HG03135 (cell line): Measurements from ENCODE around the gene UBE2H.
"Not testable (repeated sequence)": the region's sequence is repeated elsewhere in the genome, so short reads cannot be mapped to it uniquely, and the experiment has no call there.

Experiments
- ATAC-seq: cut with Tn5 transposase; IDR thresholded peaks from one replicate; pipeline ENCODE4 v1.9.1; 2021; ENCODE audit warnings: mild to moderate bottlenecking, moderate library complexity; ENCODE audit not compliant: unreplicated experiment

The UBE2H gene

DNA sequence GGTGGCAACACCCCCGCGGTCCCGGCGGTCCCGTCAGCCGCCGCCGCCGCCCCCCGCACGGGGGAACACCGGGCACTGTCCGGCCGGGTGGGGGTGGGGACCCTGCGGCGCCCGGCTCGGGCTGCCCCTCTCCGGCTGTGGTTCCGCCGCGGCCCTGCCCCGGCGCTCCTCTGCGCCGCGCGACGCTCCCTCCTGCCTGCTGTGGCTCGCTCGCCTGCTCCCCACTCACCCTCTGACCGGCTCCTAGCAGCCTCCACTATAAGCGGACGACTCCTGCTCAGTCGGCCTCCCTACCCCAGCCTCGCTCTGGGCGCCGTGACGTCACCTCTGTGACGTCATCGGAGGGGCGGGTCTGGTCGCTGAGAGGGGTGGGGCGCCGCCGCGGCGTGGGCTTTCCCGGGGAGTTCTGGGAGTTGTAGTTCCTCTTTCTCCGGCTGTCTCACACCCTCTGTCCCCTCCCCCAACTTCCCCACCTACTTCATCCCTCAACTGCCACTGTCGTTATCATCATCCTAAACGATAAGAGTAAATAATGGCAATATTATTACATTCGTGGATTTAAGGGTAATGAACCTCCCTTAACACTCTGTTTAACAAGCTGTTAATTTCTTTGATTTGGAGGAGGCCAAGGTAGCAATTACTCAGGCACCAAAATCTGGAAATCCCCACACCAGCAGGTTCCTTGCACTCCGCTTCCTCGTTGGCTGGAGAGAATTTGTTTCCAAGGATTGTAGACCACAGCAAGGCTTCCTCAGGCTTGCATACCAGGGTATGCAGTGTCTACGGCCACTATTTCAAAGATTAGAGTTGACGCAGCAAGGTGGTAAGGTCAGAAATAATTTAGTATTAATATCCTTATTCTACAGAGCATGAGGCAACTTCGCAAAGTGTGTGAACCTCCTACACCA lies at the start of gene UBE2H:
Gene UBE2H, minus strand, starts transcription at position 308 of the 908 bp plus-strand sequence. CDS start 405 bp downstream, outside the sequence.
- ATAC-seq = peak; percentile 57

DNA sequence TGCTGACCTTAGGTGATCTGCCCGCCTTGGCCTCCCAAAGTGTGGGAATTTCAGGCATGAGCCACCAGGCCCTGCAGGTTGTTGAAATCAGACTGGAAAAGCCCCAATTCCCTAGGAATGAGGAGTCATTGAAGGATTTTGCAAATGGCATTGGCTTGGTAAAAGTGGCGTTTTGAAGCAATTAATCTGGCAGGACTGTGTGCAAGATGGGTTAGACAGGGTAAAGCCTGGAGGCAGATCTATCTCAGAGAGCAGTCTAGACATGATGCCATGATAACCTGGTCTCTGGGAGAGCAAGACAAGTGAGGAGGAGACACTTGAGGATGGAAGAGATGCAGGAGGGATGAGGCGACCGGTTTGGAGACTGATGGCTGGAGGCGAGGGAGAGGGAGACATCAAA lies 45.7 kb upstream of the UBE2H start:
- ATAC-seq = no peak

GRCh38 chr7:129997285-129997684 lies 44.5 kb upstream of the UBE2H start:
- no peak for ATAC-seq

DNA sequence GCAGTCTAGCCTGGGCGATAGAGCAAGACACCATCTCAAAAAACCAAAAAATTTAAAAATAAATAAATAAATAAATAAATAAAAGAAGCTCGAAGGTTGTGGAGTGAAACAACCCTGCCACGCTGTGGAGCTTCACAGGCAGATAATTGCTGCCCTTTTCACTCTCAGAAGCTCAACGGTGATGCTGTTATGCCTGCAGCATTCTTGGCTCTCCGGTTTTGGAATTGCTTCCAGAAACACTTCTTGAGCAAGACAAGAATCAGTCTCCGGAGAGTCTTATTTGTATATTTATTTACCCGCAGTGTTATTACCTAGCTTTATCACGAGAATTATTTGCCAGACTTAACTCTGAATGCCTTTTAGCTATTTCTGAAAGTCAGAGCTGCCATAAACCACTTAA lies 40.5 kb upstream of the UBE2H start:
- no peak for ATAC-seq

DNA sequence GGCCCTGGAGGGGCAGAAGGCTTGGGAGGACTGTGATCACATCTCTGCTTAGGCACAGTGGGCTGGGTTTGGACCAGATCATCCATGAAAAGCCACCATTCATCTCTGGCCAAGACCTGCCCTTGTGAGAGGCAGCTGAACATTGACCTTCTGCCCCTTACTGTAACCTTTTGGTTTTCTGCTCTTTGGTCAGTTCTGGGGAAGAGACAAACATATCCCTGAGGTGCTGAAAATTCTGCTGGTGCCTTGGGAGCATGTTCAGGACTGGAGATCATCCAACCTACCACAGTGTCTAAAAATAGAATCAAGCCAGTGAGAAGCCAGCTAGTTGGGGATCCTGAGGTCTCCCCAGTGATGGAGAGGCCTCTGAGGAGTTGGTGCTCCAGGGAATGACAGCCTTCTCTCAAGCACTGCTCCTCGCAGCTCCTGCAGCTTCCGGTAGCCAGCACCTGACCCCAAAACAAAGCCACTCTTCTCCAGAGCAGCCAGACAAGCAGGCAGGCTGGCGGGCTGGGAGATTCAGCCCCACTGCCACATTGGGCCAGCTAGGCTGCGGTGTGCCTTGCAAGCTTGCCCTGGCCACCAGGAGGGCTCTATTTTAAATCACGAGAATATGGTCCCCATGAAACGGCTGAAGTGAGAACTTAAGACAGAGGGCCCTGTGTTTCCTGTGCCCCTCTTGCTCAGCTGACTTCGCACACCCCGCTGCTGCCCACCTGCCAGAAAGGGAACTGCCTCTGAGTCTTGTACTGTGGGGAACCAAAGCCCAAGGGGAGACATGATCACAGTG lies 37.8 kb upstream of the UBE2H start:
- ATAC-seq = no peak

DNA sequence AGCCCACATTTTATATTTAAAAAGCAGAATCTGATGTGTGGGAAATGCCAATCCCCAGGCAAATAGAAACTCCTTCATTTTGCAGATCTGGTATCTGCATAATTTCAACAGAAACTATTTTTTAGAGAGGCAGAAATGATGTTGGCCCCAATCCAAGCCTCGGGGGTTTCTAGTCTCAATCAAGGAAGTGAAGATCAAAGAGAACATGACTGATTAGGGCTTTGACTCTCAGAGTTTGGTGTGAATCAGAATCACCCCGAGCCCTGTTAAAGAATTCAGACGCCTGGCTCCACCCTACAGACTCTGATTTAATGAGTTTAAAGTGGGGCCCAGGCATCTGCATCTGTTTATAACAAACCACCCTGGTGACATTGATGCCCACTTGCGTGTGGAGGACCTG lies 36.7 kb upstream of the UBE2H start:
- ATAC-seq = no peak

DNA sequence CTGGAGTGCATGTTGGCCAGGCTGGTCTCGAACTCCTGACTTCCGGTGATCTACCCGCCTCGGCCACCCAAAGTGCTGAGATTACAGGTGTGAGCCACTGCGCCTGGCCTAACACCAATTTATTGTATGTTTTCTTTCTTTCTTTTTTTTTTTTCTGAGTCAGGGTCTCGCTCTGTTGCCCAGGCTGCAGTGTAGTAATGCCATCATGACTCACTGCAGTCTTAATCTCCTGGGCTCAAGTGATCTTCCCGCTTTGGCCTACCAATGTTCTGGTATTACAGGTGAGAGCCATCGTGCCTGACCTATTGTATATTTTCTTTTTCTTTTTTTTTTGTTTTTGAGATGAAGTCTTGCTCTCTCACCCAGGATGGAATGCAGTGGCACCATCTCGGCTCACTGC lies 33.8 kb upstream of the UBE2H start:
- ATAC-seq = no peak

GRCh38 chr7:129980667-129981066 lies 27.9 kb upstream of the UBE2H start:
- no peak for ATAC-seq

- ATAC-seq = no peak
These were observed 22.5 kb upstream of the UBE2H start for GRCh38 chr7:129975309-129975708.

GRCh38 chr7:129970816-129971215 lies 18.1 kb upstream of the UBE2H start:
- ATAC-seq = no peak

DNA sequence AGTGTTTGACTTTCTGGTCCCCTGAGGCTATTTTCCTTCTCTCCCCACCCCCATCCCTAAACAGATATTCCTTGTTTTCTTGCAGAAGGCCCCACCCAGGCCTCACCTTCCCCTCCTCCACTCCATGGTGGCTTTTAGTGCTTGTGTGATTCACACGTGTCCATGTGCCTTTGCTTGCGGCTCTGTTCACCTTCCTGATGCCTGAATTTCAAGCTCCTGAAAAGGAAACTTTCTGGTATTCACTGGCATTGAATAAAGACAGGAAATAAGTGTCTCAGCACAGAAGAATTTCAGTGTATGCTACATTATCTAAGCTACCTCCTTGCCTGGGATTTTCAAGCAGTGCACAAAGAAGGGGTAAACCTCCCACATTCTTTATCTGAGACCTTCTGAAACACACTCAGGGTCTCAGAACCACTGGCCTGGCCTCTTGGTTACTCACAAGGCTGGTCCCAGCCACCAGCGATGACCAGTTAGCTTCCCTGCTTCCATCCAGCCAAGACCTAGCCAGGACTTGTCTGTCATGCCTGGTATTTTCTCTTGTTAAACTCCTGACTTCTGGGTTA lies 17.2 kb upstream of the UBE2H start:
- ATAC-seq = no peak

DNA sequence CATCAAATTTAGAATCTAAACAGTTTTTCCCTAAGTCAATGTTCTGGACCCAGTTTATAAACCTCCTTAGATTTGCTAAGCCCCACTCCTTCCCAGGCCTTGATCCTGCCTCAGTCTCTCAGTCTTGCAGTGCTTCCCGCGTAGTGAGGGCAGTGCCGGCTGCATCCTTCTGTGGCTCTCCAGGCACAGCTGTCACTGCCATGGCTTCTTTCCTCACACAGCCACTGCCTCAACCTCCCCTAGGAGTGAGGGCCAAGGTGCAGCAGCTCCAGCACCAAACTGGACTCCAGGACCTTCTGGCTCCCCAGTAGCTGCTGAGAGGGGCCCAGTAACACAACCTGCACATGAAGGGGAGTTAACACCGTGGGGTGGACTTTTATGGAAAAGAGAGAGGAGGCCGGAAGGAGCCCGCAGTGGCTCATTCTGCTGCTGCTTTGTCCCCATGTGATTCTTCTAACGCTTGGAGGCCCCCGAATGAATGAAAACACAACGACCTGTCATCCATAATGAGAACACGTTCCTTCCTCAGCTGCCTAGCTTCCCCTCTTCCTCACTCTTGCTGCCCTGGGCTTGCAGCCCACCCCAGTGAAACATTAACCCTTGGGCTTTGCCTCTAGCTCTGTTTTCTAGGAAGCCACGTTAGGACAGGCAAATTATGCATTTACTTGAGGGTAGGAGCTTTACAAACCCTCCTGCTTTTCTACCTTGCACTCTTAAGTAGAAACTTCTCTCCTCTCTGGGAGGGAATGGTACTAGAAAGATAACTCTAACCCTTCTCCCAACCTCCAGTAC lies 16.0 kb upstream of the UBE2H start:
- ATAC-seq = no peak

DNA sequence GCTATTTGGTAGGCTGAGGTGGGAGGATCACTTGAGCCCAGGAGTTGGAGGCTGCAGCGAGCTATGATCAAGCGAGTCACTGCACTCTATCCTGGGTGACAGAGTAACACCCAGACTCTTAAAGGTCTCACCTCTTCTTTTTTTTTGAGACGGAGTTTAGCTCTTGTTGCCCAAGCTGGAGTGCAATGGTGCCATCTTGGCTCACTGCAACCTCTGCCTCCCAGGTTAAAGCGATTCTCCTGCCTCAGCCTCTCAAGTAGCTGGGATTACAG lies 7.4 kb upstream of the UBE2H start:
- ATAC-seq = not testable (repeated sequence)

DNA sequence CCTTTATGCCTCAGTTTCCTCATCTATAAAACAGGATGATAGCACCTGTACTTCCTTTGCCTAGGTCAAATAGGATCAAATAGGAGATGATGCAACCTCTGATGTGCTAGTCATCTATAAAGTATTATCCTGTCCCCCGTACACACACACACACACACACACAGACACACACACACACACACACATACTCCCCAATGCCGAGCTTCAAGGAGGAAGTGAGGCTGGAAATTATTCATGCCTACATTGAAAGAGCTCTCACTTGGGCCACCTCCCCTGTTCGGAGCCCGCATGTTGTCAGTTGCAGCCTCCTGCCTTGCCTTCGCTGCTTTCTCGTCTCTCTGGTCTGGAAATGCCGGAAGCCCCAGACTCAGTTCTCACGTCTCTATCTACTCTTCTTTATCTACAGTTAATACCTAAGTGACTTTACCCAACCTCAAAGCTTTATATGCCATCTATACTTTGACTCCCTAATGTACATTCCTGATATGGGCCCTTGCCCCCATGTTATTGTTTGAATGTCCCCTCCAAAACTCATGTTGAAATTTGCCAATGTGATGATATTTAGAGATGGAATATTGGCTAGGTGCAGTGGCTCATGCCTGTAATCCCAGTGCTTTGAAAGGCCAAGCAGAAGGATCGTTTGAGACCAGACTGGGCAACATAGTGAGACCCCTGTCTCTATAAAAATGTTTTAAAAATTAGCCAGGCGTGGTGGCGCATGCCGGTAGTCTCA lies 6.9 kb upstream of the UBE2H start:
- no peak for ATAC-seq

DNA sequence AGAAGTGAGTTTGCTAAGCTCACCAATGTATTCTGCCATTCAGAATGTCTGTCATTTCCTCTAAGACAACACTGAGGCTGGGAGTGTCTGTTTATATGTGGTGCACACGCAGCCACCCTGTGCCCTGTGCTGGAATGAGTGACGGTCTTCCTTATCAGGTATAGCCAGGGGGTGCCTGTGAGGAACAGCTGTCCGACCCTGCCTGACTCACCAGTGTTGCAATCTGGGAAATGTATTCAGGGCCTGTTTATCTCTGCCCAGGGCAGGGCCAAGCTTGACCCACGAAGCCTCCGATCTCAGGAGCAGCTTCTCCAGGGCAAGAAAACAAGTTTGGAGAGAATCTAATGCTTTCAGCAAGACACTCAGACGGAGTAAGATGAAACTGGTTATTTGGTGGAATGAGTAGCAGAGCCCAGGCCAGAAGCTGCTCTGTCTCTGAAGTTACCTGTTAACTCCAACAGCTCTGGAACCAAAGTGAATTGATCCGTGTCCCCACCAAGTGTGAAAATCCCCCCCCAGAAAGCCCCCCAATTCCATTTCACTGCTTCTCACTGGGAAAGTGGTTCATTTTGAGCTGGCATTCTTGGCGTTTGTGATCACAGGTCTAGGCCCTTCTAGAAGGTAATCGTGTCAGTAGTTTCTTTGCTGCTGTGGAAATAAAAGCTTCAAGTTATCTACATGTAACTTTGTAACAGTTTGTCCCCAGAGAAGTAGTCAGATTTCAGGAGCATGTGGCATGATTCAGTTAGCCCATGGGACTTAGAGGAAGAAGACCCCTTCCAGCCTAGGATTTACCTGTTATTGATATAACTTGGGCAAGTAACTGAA lies 6.1 kb upstream of the UBE2H start:
- no peak for ATAC-seq

GRCh38 chr7:129955993-129956543 lies 3.3 kb upstream of the UBE2H start:
- ATAC-seq = no peak

DNA sequence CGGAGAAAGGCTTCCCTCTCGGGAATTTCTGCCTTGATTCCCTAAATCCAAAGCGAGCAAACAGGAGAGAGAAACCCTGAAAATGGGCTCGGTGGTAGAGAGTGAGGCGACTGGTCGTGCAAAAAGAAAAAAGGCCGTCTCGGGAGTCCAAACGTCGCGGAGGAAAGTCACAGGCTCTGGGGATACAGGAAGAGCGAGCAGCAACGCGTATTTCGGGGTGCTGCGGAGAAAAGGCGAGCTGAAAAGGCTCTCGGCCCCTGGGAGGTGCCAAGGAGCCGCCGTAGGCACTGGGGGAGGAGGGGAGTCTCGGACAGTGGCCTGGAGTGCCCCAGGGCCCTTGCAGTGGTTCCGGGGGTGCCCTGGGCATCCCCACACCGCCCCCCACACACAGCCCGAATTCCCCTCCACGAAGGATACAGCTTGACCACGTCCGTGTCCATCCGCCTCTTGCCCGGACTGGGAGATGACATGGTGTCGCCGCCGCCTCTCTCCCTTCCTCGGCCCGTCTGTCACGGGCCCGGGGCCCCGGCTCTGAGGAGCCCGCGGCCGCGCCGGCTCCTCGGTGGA lies 591 bp downstream of the UBE2H start:
- peak; percentile 19 for ATAC-seq

DNA sequence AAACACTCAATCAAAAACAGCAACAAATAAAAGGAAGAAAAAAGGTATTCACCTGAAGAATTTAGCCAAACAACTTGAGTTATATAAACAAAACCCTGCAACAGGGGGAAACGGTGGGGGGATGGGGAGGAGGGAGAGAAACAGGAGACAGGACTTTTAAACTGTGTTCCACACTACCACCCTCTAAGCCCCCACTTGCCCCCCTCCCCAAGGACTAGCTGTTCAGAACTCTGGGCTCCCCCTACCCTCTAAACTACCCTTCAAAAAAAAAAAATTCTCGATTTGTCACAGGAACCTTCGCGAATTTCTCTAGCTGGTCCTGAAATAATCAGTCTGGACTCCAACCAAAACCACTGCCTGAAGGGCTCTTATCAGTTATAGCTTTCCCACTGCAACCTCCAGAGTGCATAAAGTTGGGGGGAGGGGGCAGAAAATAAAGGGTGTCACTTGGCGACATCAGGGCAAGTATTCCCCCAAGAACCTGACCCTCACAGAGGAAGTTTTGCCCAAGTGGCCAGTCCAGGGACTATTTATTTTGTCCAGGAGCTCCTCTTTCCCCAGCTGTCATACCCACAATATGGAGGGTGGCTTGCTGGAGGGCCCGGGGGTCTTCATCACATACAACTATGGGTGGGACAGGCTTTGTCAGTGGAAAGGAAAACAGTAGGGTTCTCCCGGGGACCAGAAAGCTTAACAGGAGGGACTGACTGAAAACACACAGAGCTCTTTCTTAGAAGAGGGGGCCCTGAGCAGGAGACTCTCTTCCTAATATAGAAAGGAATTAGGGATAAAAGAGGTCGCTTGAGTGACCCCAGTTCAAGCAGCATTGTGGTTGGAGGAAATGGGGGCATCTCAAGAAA lies 1.3 kb downstream of the UBE2H start:
- no peak for ATAC-seq
